Pancreas (tissue), 10 donors: ENCODE results near the gene RBMS1. TPM values are rescaled to one million over a fixed set of nuclear protein-coding genes. Genes with fewer than 3 reads are reported as not detected.
A peak's percentile ranks its signal among the peaks of the same experiment; 100 is the strongest.

Experiments used
- ATAC-seq, 4 donors: fragments of 200-7000 bp; cut with Tn5 transposase; one replicate each; pipeline versions ENCODE4 v1.8.0 to v1.9.1; 2020; ENCODE audit warnings: mild to moderate bottlenecking in 4 of 4, moderate library complexity in 4 of 4
- DNase-seq, 6 donors: peaks; one replicate each; pipeline ENCODE4 v3.0.0-alpha.2; 2020
- FAIRE-seq: peaks from 2 replicates; lab custom pipeline; 2012; peaks lifted over from hg19 to GRCh38; lab: Jason Lieb, UNC
- H3K27ac ChIP-seq, 4 donors: fragments of 200-600 bp; sonication (generic); 1 replicate in 3 of 4; 2 replicates in 1 of 4; pipeline versions ENCODE4 v1.5.0 to v1.8.0; 2020
- H3K27me3 ChIP-seq, 4 donors: fragments of 200-600 bp; one replicate each; pipeline ENCODE4 v1.8.0; 2021
- H3K36me3 ChIP-seq, 3 donors: fragments of 200-600 bp; sonication (generic) in 1 of 3; one replicate each; pipeline versions ENCODE4 v1.5.0 to v1.8.0; 2020 to 2021
- H3K4me1 ChIP-seq, 3 donors: fragments of 200-600 bp; one replicate each; pipeline ENCODE4 v1.8.0; 2021
- H3K4me3 ChIP-seq, 4 donors: fragments of 200-600 bp; sonication (generic) in 2 of 4; one replicate each; pipeline versions ENCODE4 v1.5.0 to v1.8.0; 2020 to 2021
- H3K9me3 ChIP-seq, 4 donors: fragments of 200-600 bp; one replicate each; pipeline ENCODE4 v1.8.0; 2021
- WGBS, 2 donors: extraction: QIAGEN DNeasy Blood & Tissue Kit; methylation state at CpG; one replicate each; pipeline ENCODE4 v1.1.7; 2013; 5-methylcytosine and 5-hydroxymethylcytosine counted together
- intact Hi-C, 3 donors: fragments of 100-400 bp; cut with DNase I; formaldehyde crosslinking; loops; one replicate each; pipeline versions ENCODE4 v1.11.1 to v1.14.2; 2022
- polyA plus RNA-seq, 2 donors: library from polyadenylated mRNA; stranded (reverse); fragments of 200-250 nt; gene quantifications; one replicate each; pipeline ENCODE4 v1.2.3, GENCODE V29; 2013
- total RNA-seq, 6 donors: library from RNA; stranded (reverse); fragmentation: NEBNext Ultra II Directional in 4 of 6; extraction: Animal tissue kit (Norgen Biotek cat#: 25700) in 4 of 6; gene quantifications; one replicate each; pipeline versions ENCODE4 v1.2.1 to v1.2.4, GENCODE V29; 2021 to 2023
- TF ChIP-seq, protein P1 (sequence below), 4 donors: fragments of 200-600 bp; sonication (generic) in 3 of 4; IDR thresholded peaks; one replicate each; pipeline versions ENCODE4 v1.5.0 to v1.8.0; 2021; ENCODE audit warnings: antibody characterized with exemption in 4 of 4
- donor health status: healthy with polysubstance abuse.
- donor health status: DM: no; HTN: no; CAD: no; lungs with moderate emphysema.
- donor health status: DM: no; HTN: no; CAD: no.
- donor health status: control.
- donor health status: control.
- donor health status: Bipolar disorder and iron deficiency.
- donor health status: DM: yes; HTN: yes; CAD: no.
- donor health status: DM: no; HTN: no; CAD: no.
- donor health status: DM: no; HTN: no; CAD: no.
- donor health status: DM: yes; HTN: yes; CAD: no.

The RBMS1 gene
- total and polyA plus RNA-seq, 8 donors: 6.3 to 26.1 (median 8.7) TPM

DNA sequence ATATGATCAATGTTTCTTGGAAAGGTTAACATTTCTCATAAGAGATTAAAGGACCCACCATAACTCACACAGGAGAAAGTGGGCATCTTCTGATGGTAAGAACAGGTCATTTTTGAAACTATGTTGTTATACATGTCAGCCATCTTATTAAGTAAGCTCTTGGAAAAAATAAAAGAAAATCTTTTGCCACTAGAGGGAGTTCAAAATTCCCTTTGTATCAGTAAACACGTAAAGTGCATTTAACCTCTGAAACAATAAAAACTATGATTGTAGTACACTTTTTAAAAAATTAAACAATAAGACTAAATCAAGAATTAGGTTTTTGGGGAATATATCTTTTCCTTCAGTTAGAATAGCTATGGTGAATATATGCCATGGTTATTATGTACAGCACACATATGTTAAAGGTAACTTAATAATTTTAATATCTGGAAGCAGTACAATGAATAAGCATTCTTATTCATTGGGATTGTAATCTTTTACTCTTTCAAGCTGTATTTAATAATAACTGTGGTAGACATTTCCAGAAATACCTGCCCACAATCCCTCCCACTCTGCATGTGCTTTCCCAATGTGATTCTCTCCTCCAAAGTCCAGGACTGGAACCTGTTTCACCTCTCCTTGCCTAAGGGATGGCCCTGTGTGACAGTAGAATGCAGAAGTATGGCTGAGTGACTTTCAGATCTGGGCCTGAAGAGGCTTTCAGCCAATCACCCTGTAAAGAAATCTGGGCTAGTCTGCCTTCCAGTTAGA lies 64.2 kb downstream of the RBMS1 start:
- no peak overlapping the region for H3K4me3 ChIP-seq
- peak; percentile 56 to 77 (median 74) for ATAC-seq
- 6 to 8% methylated on average over 1 of the region's 1 CpG for WGBS, 2 donors
- FAIRE-seq: peak; percentile 66
- TF ChIP-seq, protein P1, sequence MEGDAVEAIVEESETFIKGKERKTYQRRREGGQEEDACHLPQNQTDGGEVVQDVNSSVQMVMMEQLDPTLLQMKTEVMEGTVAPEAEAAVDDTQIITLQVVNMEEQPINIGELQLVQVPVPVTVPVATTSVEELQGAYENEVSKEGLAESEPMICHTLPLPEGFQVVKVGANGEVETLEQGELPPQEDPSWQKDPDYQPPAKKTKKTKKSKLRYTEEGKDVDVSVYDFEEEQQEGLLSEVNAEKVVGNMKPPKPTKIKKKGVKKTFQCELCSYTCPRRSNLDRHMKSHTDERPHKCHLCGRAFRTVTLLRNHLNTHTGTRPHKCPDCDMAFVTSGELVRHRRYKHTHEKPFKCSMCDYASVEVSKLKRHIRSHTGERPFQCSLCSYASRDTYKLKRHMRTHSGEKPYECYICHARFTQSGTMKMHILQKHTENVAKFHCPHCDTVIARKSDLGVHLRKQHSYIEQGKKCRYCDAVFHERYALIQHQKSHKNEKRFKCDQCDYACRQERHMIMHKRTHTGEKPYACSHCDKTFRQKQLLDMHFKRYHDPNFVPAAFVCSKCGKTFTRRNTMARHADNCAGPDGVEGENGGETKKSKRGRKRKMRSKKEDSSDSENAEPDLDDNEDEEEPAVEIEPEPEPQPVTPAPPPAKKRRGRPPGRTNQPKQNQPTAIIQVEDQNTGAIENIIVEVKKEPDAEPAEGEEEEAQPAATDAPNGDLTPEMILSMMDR (IDR thresholded peaks at IDR 0.05): peak; percentile 17 to 58 (median 50)
- DNase-seq: no peak
- intact Hi-C loops: no loop called here
- H3K27ac ChIP-seq: no peak overlapping the region
- peaks cover 0 to 9% (median 4%) of the 10 kb centered on the region in 3 donors for H3K4me1 ChIP-seq
- H3K9me3 ChIP-seq: no peaks in the 10 kb centered on the region
- no peaks in the 10 kb centered on the region for H3K27me3 ChIP-seq
- H3K36me3 ChIP-seq: no peaks in the 10 kb centered on the region

DNA sequence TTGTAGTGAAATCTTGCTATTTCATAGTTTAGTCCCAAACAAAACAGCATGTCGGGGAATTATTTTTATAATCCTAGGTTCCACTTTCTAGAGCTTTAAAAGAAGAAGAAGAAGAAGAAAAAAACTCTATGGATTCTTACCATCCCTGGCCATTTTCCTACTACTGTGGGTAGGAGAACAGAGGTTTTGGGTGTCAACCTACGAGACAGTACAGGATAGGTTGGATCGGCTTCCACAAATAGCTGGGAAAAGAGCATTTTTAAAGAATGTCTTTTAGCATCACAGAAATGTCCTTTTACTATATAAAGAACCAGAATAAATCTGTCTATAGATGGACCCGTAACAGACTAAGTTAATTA lies 65.2 kb downstream of the RBMS1 start:
- no peaks in the 10 kb centered on the region for H3K36me3 ChIP-seq
- DNase-seq (no peak), ATAC-seq (no peak), FAIRE-seq (no peak)
- no peak overlapping the region for H3K4me3 ChIP-seq
- peaks cover 0 to 4% (median 0%) of the 10 kb centered on the region in 3 donors for H3K4me1 ChIP-seq
- intact Hi-C loops: no loop called here
- WGBS, 2 donors: 84 to 88% methylated on average over 4 of the region's 4 CpGs
- H3K27ac ChIP-seq: peak overlapping the region in 1 of 4 donors; percentile 9
- no peaks in the 10 kb centered on the region for H3K9me3 ChIP-seq
- TF ChIP-seq, protein P1 (IDR thresholded peaks at IDR 0.05): no peak
- no peaks in the 10 kb centered on the region for H3K27me3 ChIP-seq

DNA sequence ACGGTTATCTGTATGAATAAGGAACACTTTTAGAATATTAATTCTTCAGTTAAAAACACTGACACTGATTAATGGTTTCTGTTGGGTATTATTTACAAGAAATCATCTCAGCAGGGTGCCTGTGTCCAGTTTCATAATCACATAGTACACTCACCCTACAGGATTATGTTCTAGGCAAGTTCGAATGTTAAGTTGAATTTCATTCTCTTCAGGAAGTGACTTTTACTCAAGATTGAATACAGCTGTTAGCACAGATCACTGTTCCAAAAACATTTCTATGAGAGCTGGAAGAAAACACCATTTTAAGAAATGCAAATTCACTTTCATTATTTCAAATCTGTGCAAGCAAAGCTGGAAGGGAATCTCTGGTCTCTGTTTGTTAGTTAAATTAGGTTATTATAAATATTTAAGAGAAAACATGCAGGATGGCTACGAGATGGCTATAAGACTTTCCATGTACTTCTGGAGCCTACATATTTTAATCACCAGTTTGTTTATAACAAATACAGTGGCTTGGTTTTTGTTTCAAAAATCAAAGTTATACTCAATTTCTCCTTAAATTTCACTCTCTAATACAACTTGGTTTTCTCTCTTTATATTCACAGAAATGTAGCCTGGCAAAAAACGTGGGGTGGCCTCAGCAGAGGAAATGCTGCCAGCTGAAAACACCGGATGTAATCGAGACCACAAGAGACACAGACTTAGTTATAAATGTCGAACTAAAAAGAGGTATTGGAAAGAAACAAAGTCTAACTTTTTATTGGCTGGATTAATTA lies 65.8 kb downstream of the RBMS1 start:
- peak overlapping the region in 1 of 4 donors; percentile 9 for H3K27ac ChIP-seq
- DNase-seq (no peak), FAIRE-seq (no peak), ATAC-seq (peak in 2 of 4 donors; percentile 29 to 31)
- 75 to 83% methylated on average over 7 of the region's 7 CpGs for WGBS, 2 donors
- H3K9me3 ChIP-seq: no peaks in the 10 kb centered on the region
- H3K4me1 ChIP-seq: peaks cover 0 to 4% (median 0%) of the 10 kb centered on the region in 3 donors
- no peaks in the 10 kb centered on the region for H3K27me3 ChIP-seq
- no peak overlapping the region for H3K4me3 ChIP-seq
- intact Hi-C loops: no loop called here
- TF ChIP-seq, protein P1 (IDR thresholded peaks at IDR 0.05): no peak
- no peaks in the 10 kb centered on the region for H3K36me3 ChIP-seq

DNA sequence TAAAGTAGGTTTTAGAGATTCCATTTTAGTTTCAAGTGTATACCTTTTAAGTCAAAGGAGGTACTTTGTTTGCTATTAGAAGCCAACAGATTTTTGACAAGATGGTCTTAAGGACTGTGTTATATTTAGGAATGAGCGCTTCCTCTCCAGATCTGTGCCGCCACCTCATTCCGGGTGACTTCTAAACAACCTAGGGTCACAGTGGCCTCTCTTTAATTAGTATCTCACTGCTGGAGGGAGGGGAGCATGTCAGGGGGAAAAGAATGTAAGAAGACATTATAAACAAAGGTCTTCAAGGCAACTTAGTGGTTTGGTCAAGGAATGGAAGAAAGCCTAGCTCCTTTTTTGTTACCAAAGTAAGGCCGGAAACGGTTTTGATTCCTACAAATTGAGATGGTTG lies 67.0 kb downstream of the RBMS1 start:
- no peaks in the 10 kb centered on the region for H3K27me3 ChIP-seq
- peaks cover 0 to 4% (median 0%) of the 10 kb centered on the region in 3 donors for H3K4me1 ChIP-seq
- WGBS, 2 donors: 92% methylated on average over 5 of the region's 5 CpGs
- no peaks in the 10 kb centered on the region for H3K36me3 ChIP-seq
- TF ChIP-seq, protein P1 (IDR thresholded peaks at IDR 0.05): no peak
- no peak overlapping the region for H3K27ac ChIP-seq
- no peak overlapping the region for H3K4me3 ChIP-seq
- intact Hi-C loops: no loop called here
- FAIRE-seq (no peak), DNase-seq (no peak), ATAC-seq (no peak)
- no peaks in the 10 kb centered on the region for H3K9me3 ChIP-seq
